SK-N-SH (cell line): ENCODE results near the gene SPINK9.

Source experiments
- EP300 ChIP-seq, 2 experiments: IDR thresholded peaks; 2 replicates each; pipeline versions ENCODE4 v1.4.0 to v1.6.1; 2012; ENCODE audit warnings: borderline replicate concordance in 1 of 2, low read depth in 1 of 2, low read length in 1 of 2
- GABPA ChIP-seq: IDR thresholded peaks from 2 replicates; pipeline ENCODE4 v1.4.0; 2012; ENCODE audit warnings: low read depth, mild to moderate bottlenecking
- NFIC ChIP-seq: IDR thresholded peaks from 2 replicates; pipeline ENCODE4 v1.4.0; 2012; ENCODE audit warnings: borderline replicate concordance
- RFX5 ChIP-seq: IDR thresholded peaks from 2 replicates; pipeline ENCODE4 v1.6.1; 2012; ENCODE audit warnings: mild to moderate bottlenecking, improper control_type of control experiment, low read length
- RXRA ChIP-seq: IDR thresholded peaks from 2 replicates; pipeline ENCODE4 v1.4.0; 2012; ENCODE audit warnings: low read depth, mild to moderate bottlenecking, borderline replicate concordance
- SMC3 ChIP-seq: IDR thresholded peaks from 2 replicates; pipeline ENCODE4 v1.6.1; 2012; ENCODE audit warnings: low read depth, low read length, improper control_type of control experiment
- TAF1 ChIP-seq: IDR thresholded peaks from 2 replicates; pipeline ENCODE4 v1.6.1; 2012; ENCODE audit warnings: low read depth, mild to moderate bottlenecking, low read length, moderate library complexity, borderline replicate concordance
- TF ChIP-seq, protein P1 (sequence below): fragments of 200-600 bp; sonication (generic); IDR thresholded peaks from 2 replicates; pipeline ENCODE4 v1.6.1; 2017; ENCODE audit warnings: antibody characterized with exemption, mild to moderate bottlenecking, moderate library complexity
- TF ChIP-seq, protein P2 (sequence below): IDR thresholded peaks from 2 replicates; pipeline ENCODE4 v1.6.1; 2012; ENCODE audit warnings: mild to moderate bottlenecking, low read depth, low read length, moderate library complexity
- TF ChIP-seq, protein P3 (sequence below): IDR thresholded peaks from 2 replicates; pipeline ENCODE4 v1.4.0; 2012; ENCODE audit warnings: low read depth
- TF ChIP-seq, protein P4 (sequence below): IDR thresholded peaks from 2 replicates; pipeline ENCODE4 v1.4.0; 2012; ENCODE audit warnings: low read depth, borderline replicate concordance

DNA sequence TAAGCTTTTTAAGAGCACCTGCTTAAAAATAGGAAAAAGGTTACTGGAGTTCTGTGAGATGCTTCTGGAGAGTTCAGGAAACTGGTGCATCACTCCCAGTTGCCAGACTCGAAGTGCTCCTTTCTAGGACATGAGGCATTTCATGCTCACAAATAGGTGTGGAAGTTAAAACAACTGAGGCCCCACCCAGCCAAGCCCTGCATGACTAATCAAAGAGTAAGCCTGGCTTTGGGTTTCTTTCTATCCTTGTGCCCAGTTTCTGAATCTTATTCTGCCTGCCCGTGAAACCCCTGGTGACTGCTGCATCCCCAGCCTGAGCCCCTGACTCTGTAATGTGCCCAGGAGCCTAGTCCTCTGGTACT lies 7.7 kb downstream of the SPINK9 start:
- TF ChIP-seq, protein P1, sequence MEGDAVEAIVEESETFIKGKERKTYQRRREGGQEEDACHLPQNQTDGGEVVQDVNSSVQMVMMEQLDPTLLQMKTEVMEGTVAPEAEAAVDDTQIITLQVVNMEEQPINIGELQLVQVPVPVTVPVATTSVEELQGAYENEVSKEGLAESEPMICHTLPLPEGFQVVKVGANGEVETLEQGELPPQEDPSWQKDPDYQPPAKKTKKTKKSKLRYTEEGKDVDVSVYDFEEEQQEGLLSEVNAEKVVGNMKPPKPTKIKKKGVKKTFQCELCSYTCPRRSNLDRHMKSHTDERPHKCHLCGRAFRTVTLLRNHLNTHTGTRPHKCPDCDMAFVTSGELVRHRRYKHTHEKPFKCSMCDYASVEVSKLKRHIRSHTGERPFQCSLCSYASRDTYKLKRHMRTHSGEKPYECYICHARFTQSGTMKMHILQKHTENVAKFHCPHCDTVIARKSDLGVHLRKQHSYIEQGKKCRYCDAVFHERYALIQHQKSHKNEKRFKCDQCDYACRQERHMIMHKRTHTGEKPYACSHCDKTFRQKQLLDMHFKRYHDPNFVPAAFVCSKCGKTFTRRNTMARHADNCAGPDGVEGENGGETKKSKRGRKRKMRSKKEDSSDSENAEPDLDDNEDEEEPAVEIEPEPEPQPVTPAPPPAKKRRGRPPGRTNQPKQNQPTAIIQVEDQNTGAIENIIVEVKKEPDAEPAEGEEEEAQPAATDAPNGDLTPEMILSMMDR = no peak
- TF ChIP-seq, protein P2, sequence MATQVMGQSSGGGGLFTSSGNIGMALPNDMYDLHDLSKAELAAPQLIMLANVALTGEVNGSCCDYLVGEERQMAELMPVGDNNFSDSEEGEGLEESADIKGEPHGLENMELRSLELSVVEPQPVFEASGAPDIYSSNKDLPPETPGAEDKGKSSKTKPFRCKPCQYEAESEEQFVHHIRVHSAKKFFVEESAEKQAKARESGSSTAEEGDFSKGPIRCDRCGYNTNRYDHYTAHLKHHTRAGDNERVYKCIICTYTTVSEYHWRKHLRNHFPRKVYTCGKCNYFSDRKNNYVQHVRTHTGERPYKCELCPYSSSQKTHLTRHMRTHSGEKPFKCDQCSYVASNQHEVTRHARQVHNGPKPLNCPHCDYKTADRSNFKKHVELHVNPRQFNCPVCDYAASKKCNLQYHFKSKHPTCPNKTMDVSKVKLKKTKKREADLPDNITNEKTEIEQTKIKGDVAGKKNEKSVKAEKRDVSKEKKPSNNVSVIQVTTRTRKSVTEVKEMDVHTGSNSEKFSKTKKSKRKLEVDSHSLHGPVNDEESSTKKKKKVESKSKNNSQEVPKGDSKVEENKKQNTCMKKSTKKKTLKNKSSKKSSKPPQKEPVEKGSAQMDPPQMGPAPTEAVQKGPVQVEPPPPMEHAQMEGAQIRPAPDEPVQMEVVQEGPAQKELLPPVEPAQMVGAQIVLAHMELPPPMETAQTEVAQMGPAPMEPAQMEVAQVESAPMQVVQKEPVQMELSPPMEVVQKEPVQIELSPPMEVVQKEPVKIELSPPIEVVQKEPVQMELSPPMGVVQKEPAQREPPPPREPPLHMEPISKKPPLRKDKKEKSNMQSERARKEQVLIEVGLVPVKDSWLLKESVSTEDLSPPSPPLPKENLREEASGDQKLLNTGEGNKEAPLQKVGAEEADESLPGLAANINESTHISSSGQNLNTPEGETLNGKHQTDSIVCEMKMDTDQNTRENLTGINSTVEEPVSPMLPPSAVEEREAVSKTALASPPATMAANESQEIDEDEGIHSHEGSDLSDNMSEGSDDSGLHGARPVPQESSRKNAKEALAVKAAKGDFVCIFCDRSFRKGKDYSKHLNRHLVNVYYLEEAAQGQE = no peak
- TF ChIP-seq, protein P3, sequence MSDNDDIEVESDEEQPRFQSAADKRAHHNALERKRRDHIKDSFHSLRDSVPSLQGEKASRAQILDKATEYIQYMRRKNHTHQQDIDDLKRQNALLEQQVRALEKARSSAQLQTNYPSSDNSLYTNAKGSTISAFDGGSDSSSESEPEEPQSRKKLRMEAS = no peak
- no peak for TF ChIP-seq GABPA
- TF ChIP-seq, protein P4, sequence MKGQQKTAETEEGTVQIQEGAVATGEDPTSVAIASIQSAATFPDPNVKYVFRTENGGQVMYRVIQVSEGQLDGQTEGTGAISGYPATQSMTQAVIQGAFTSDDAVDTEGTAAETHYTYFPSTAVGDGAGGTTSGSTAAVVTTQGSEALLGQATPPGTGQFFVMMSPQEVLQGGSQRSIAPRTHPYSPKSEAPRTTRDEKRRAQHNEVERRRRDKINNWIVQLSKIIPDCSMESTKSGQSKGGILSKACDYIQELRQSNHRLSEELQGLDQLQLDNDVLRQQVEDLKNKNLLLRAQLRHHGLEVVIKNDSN = no peak
- TF ChIP-seq RFX5 = no peak
- TF ChIP-seq EP300 (IDR thresholded peaks at IDR 0.05; ENCODE audit: borderline replicate concordance in 1 of 2, low read depth in 1 of 2, low read length in 1 of 2) = no peak
- no peak for TF ChIP-seq SMC3
- TF ChIP-seq TAF1 = no peak
- TF ChIP-seq NFIC = no peak
- TF ChIP-seq RXRA = no peak
